ENCODE measurements around the gene CREBRF. TPM values are rescaled to one million over a fixed set of nuclear protein-coding genes. Genes with fewer than 3 reads are reported as not detected.

Gene CREBRF
- total and polyA plus RNA-seq, 9 of the 15 experiments (the other 6 are each of a cell fraction or from before 2014, with no cell fraction given): 1.1 to 4.9 (median 2.9) TPM

DNA sequence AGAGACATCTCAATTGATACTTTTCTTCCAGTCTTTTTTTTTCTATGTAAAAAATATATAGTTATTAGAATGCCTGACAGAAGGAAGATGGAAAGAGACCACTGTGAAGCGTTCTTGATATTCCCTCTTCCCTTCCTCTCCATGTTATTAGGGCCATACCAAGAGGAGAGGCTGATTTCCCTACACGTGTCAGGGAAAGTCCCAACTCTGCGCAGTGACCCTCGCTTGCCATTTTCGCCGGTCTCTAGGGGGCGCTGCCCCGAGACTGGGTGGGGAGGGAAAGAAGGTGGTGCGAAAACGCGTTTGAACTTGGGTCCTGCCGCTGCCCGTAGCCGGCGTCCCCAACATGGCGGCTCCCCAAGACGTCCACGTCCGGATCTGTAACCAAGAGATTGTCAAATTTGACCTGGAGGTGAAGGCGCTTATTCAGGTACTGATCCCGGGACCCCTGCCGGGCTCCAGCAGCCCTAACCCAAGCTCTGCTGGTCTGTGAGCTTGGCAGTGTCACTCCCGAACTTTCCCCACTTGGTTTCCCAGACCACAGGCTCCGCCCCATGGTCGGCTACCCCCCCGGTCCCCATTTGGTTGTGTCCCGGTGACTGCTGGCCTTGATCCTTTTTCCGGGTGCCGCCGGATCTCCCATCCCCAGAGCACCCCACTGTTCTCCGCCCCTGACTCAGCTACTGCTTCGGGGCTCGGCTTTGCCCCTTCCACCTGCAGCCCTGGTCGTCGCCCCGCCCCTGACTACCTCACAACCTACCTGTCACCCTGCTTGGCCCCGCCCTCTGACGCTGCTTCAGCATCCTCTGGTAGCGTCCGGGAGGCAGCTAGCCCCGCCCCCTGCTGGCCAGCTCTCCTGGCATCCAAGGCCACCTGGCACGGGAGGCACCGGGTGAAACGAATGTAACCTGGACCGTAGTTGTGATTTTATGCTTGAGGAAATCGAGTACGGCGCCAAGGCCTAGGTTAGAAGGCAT lies 88.3 kb downstream of the CREBRF start, which contains the start of gene BNIP1 (continued):
- TF ChIP-seq, protein P1, sequence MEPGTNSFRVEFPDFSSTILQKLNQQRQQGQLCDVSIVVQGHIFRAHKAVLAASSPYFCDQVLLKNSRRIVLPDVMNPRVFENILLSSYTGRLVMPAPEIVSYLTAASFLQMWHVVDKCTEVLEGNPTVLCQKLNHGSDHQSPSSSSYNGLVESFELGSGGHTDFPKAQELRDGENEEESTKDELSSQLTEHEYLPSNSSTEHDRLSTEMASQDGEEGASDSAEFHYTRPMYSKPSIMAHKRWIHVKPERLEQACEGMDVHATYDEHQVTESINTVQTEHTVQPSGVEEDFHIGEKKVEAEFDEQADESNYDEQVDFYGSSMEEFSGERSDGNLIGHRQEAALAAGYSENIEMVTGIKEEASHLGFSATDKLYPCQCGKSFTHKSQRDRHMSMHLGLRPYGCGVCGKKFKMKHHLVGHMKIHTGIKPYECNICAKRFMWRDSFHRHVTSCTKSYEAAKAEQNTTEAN (CRISPR knock-in tag; IDR thresholded peaks at IDR 0.05): no peak
- TF ChIP-seq, protein P2, sequence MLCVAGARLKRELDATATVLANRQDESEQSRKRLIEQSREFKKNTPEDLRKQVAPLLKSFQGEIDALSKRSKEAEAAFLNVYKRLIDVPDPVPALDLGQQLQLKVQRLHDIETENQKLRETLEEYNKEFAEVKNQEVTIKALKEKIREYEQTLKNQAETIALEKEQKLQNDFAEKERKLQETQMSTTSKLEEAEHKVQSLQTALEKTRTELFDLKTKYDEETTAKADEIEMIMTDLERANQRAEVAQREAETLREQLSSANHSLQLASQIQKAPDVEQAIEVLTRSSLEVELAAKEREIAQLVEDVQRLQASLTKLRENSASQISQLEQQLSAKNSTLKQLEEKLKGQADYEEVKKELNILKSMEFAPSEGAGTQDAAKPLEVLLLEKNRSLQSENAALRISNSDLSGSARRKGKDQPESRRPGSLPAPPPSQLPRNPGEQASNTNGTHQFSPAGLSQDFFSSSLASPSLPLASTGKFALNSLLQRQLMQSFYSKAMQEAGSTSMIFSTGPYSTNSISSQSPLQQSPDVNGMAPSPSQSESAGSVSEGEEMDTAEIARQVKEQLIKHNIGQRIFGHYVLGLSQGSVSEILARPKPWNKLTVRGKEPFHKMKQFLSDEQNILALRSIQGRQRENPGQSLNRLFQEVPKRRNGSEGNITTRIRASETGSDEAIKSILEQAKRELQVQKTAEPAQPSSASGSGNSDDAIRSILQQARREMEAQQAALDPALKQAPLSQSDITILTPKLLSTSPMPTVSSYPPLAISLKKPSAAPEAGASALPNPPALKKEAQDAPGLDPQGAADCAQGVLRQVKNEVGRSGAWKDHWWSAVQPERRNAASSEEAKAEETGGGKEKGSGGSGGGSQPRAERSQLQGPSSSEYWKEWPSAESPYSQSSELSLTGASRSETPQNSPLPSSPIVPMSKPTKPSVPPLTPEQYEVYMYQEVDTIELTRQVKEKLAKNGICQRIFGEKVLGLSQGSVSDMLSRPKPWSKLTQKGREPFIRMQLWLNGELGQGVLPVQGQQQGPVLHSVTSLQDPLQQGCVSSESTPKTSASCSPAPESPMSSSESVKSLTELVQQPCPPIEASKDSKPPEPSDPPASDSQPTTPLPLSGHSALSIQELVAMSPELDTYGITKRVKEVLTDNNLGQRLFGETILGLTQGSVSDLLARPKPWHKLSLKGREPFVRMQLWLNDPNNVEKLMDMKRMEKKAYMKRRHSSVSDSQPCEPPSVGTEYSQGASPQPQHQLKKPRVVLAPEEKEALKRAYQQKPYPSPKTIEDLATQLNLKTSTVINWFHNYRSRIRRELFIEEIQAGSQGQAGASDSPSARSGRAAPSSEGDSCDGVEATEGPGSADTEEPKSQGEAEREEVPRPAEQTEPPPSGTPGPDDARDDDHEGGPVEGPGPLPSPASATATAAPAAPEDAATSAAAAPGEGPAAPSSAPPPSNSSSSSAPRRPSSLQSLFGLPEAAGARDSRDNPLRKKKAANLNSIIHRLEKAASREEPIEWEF (CRISPR knock-in tag; IDR thresholded peaks at IDR 0.05): no peak
- TF ChIP-seq WHSC1 (IDR thresholded peaks at IDR 0.05; ENCODE audit: low read length): no peak
- TF ChIP-seq, protein P3, sequence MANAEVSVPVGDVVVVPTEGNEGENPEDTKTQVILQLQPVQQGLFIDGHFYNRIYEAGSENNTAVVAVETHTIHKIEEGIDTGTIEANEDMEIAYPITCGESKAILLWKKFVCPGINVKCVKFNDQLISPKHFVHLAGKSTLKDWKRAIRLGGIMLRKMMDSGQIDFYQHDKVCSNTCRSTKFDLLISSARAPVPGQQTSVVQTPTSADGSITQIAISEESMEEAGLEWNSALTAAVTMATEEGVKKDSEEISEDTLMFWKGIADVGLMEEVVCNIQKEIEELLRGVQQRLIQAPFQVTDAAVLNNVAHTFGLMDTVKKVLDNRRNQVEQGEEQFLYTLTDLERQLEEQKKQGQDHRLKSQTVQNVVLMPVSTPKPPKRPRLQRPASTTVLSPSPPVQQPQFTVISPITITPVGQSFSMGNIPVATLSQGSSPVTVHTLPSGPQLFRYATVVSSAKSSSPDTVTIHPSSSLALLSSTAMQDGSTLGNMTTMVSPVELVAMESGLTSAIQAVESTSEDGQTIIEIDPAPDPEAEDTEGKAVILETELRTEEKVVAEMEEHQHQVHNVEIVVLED (CRISPR knock-in tag; IDR thresholded peaks at IDR 0.05): no peak
- no peak for TF ChIP-seq ZNF165 (CRISPR knock-in tag; IDR thresholded peaks at IDR 0.05; ENCODE audit: borderline replicate concordance)
- no peak for TF ChIP-seq PURB (CRISPR knock-in tag; IDR thresholded peaks at IDR 0.05; ENCODE audit: low read depth)
- 0 out of 2 replicates have a peak, but pooled peaks have one; percentile 64 for TF ChIP-seq TARDBP (IDR thresholded peaks at IDR 0.05)
- no peak for TF ChIP-seq RHOXF2B (CRISPR knock-in tag; conservative IDR thresholded peaks at IDR 0.05)
- no peak for TF ChIP-seq GABPB2 (CRISPR knock-in tag; conservative IDR thresholded peaks at IDR 0.05)
- TF ChIP-seq ZC3H4 (CRISPR knock-in tag; IDR thresholded peaks at IDR 0.05; ENCODE audit: borderline replicate concordance): no peak
- TF ChIP-seq MTA3 (IDR thresholded peaks at IDR 0.05; ENCODE audit: borderline replicate concordance): peak; percentile 100
- TF ChIP-seq, protein P4, sequence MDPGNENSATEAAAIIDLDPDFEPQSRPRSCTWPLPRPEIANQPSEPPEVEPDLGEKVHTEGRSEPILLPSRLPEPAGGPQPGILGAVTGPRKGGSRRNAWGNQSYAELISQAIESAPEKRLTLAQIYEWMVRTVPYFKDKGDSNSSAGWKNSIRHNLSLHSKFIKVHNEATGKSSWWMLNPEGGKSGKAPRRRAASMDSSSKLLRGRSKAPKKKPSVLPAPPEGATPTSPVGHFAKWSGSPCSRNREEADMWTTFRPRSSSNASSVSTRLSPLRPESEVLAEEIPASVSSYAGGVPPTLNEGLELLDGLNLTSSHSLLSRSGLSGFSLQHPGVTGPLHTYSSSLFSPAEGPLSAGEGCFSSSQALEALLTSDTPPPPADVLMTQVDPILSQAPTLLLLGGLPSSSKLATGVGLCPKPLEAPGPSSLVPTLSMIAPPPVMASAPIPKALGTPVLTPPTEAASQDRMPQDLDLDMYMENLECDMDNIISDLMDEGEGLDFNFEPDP (CRISPR knock-in tag; IDR thresholded peaks at IDR 0.05): no peak
- TF ChIP-seq NCOR1 (IDR thresholded peaks at IDR 0.05): peak; percentile 31; the same call in 1 of the 2 replicates
- TF ChIP-seq BCL6 (CRISPR knock-in tag; IDR thresholded peaks at IDR 0.05): no peak
- 0 out of 2 replicates have a peak, but pooled peaks have one; percentile 45 for TF ChIP-seq ZNF197 (CRISPR knock-in tag; IDR thresholded peaks at IDR 0.05; ENCODE audit: low read depth)
- TF ChIP-seq ZNF586 (CRISPR knock-in tag; conservative IDR thresholded peaks at IDR 0.05): no peak
